H7 (cell line): ENCODE measurements around the gene TCF7L2. TPM values are rescaled to one million over a fixed set of nuclear protein-coding genes. Genes with fewer than 3 reads are reported as not detected.

ENCODE experiments used
- DNase-seq: peaks from one replicate; pipeline ENCODE4 v3.0.0; 2012
- H3K27me3 ChIP-seq: 2 replicates; pipeline ENCODE4 v1.6.0; 2011; ENCODE audit warnings: mild to moderate bottlenecking, low read length; ENCODE audit not compliant: control insufficient read depth, insufficient read depth
- H3K36me3 ChIP-seq: replicated peaks from 2 replicates; pipeline ENCODE4 v1.5.1; 2011; ENCODE audit warnings: low read length; ENCODE audit not compliant: control insufficient read depth, insufficient read depth
- H3K4me3 ChIP-seq: 2 replicates; pipeline ENCODE4 v1.5.1; 2011; ENCODE audit warnings: low read depth, mild to moderate bottlenecking, control low read depth, low read length, moderate library complexity; ENCODE audit not compliant: insufficient read depth
- total RNA-seq: library from RNA; depleted of rRNA; stranded (reverse); fragments of >200 nt; shearing (Covaris generic); gene quantifications from 2 replicates; pipeline ENCODE4 v1.2.3, GENCODE V29; 2014

The TCF7L2 gene
- total RNA-seq, 1 experiment from 2014 or later, result 10.1 TPM

DNA sequence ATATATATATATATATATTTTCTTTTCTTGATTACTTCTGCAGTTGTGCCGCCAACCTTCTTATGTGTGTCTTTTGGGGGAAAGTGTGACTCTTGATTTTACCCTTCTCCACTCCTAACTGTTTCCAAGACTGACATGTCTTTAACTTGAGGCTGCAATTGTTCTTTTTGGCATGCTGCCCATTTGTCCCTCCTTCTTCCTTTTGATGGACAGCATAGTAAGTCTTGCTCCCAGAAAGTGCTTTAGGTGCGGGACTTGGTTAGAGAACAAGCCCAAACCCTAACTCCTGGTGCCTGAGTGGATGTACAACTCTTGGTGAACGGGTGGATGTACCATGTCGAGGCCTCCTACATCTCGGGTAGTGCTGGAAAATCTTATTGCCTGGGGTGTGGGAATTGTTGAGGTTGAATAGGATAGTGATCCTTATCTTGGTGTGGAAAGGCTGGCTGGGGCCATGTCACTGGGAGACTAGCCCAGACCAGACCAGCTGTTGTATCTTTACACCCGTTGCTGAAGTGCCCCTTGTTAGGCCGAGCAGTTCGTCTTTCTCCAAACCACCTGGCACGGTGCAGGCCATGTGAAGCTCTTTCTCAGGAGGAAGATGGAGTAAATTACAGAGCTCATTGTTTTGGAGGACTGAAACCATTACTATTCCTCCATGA is 16.3 kb downstream of the TCF7L2 start:
- H3K4me3 ChIP-seq, result no peak overlapping the region
- H3K27me3 ChIP-seq, result no peaks in the 10 kb centered on the region
- peaks cover 26% of the 10 kb centered on the region for H3K36me3 ChIP-seq
- DNase-seq, result no peak

DNA sequence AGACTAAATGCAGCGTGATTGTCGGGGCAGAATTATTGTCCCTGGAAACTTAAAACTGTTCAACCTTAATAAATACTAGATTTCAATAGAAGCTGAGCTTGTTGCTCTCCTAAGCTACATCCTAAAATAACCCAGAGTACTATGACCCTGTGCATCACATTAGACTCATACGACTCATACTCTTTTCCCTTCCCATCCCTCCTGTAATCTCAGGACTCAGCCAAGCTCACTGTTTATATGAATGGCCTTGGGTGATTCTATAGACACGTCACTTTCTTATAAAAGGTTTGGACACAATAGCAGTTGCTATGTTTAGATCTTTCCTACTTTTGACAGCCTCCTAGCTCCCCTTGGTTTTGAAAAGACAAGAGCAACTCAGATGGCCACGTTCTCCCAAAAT is 17.2 kb downstream of the TCF7L2 start:
- no peak for DNase-seq
- peaks cover 26% of the 10 kb centered on the region for H3K36me3 ChIP-seq

DNA sequence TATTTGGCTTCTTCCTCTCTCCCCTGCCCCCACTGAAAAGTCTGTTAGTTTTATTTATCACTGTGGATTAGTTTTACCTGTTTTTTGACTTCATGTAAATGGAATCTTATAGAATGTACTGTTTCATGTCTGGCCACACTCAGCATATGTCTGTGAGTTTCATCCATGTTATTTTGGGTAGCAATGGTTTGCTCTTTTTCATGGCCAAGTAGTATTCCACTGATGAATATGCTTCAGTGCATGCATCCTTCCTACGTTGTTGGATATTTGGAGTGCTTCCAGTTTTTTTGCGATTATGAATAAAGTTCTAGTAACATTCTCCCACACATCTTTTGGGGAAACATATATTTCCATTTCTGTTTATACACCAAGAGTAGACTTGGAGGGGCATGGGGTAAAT is 19.1 kb downstream of the TCF7L2 start:
- H3K27me3 ChIP-seq, result no peaks in the 10 kb centered on the region
- no peak overlapping the region for H3K4me3 ChIP-seq
- no peak for DNase-seq
- H3K36me3 ChIP-seq, result peaks cover 29% of the 10 kb centered on the region

More for the DNA sequence above, 17.2 kb downstream of the TCF7L2 start:
- Histone ChIP-seq H3K4me3 (no peak overlapping the region), H3K27me3 (no peaks in the 10 kb centered on the region)

DNA sequence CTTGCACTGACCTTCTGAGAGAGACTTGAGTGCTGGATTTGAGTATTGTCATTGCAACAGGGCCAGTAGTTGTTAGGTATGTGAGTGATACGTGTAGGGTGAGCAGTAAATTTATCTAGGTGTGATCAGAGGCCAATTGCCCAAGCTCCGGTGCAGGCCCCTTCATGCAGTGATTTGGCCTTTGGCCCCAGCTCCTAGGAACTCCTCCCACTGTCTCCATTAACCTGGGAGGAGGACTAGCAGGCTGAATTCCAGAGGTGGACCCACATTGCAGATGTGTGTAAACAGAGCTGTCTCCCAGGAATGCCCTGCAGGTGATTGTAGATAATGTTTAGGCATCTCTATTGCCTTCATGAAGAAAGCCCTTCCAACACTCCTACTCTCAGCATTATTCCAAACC is 19.5 kb downstream of the TCF7L2 start:
- DNase-seq, result no peak
- Histone ChIP-seq H3K4me3 (no peak overlapping the region), H3K36me3 (peaks cover 29% of the 10 kb centered on the region), H3K27me3 (no peaks in the 10 kb centered on the region)

DNA sequence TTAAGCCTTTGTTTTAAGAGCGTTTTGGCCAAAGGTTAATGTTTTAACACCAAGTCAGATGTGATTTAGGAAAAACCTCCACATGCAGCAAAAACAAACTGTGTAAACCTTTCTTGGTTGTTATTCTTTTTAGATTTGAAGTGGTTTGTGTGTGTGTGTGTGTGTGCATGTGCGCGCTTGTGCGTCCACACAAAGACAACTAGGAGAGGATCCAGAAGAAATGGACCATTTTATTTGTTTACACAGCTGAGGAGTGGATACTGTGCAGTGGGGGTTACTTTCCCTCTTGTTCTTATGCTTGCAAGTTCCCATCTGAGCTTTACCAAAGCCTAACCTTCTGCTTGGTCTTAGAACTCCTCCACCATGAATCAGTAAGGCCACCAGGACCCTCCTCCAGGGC is 20.0 kb downstream of the TCF7L2 start:
- Histone ChIP-seq H3K36me3 (peaks cover 29% of the 10 kb centered on the region), H3K4me3 (no peak overlapping the region), H3K27me3 (no peaks in the 10 kb centered on the region)
- no peak for DNase-seq

DNA sequence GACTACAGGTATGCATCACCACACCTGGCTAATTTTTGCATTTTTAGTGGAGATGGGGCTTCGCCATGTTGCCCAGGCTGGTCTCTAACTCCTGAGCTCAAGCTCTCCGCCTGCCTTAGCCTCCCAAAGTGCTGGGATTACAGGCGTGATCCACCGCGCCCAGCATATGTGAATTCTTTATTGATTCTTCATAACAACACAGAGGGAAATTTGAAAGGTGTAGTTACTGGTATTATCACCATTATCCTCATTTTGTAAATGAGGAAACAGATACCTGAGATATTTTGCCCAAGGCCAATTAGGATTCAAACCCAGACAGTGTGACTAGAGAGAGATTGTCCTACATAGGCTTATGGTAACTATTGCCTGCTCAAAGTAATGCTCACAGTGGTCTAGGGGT is 22.6 kb downstream of the TCF7L2 start:
- Histone ChIP-seq H3K36me3 (peaks cover 22% of the 10 kb centered on the region), H3K4me3 (no peak overlapping the region), H3K27me3 (no peaks in the 10 kb centered on the region)
- no peak for DNase-seq

DNA sequence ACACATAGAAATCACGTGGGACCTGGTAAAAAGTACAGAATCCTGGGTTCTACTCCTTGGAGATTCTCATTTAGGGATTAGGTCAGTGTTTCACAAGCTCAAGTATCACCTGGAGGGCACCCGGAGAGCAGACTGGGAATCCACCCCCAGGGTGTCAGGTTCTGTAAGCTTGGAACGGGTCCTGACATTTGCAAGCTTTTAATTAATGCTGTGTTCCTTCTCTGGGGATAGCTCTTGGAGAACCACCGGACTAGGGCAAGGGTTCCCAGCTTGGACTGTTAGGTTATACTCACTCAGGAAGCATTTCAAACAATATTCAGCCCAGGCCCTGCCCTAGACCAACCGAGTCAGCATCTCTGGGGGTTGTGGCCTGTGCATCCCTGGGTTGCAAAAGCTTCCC is 23.0 kb downstream of the TCF7L2 start:
- H3K27me3 ChIP-seq, result no peaks in the 10 kb centered on the region
- DNase-seq, result no peak
- H3K36me3 ChIP-seq, result peaks cover 20% of the 10 kb centered on the region
- no peak overlapping the region for H3K4me3 ChIP-seq

DNA sequence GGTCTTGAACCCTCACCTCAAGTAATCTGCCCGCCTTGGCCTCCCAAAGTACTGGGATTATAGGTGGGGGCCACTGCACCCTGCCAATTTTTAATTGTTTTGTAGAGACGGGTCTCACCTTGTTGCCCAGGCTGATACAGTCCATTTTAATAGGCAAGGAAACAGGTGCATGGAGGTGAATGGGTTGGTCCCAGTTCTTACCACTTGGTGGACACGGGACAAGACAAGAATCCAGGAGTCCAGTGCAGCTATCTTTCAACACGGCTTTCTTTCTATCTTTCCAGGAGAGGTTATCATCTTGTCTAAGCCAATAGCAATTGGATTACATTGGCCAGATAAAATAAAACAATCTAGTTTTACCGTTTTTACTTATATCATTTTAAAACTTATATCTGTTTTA is 23.8 kb downstream of the TCF7L2 start:
- no peak for DNase-seq
- Histone ChIP-seq H3K36me3 (peaks cover 18% of the 10 kb centered on the region), H3K4me3 (no peak overlapping the region)

DNA sequence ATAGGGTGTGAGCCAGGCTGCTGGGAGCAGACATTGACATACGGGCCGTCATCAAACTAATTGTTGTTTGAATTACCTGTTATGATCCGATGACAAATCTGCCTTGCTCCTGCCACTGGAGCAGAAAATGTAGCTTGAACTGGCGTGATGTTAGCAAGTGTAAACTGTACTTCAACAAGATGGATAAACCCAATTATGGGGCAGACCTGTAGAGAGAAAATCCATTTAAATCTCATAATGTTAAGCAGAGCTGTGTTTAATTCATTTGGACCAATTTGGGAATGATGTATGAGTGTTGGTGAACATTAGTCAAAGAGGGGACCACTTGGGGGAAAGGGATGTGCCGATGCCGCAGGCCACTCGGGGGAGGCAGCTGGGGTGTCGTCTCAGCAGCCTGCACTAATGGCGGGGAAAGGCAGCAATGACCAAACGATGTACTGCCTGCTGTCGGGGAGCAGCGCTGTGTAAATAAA is 27.4 kb downstream of the TCF7L2 start:
- DNase-seq, result no peak
- peaks cover 10% of the 10 kb centered on the region for H3K36me3 ChIP-seq
- no peaks in the 10 kb centered on the region for H3K27me3 ChIP-seq
- H3K4me3 ChIP-seq, result no peak overlapping the region

More for the DNA sequence above, 23.8 kb downstream of the TCF7L2 start:
- H3K27me3 ChIP-seq, result no peaks in the 10 kb centered on the region

DNA sequence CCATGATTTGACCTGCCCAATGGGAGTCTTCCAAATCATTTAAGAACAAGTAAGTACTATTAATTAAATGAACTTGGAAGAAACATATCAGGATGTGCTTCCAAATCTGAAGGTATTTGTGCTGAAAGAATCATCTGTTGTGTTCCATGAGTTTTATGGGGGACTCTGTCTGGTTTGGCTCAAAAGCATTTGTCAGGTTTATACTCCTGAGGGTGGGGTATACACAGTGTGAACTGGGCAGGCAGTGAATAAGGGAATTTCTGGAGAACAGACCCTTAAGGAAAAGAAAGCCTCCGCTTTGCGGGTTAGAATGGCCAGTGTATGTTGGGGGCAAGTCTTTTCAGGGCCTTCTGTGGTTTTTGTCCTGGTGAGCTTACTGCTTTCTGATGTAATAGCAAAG is 29.9 kb downstream of the TCF7L2 start:
- Histone ChIP-seq H3K4me3 (no peak overlapping the region), H3K27me3 (no peaks in the 10 kb centered on the region), H3K36me3 (peaks cover 5% of the 10 kb centered on the region)
- no peak for DNase-seq

DNA sequence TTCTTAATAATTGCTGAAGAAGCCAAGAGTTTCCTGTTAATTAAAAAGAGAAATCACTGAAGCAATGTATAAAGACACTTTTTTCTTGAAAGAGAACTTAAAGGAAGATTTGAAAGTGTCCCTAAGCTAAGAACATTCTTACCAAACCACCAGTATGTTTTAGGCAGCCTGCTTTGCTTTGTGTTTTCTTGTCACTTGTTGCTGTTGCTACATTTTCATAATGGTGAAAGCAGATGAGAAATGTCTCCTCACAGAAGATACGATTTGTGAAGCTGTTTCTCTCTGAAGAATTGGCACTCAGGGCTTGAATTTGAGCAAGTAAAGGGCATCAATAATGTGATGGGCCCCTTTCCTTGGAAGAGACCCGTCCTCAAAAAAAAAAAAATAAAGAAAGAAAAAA is 30.9 kb downstream of the TCF7L2 start:
- H3K27me3 ChIP-seq, result no peaks in the 10 kb centered on the region
- no peak for DNase-seq
- no peak overlapping the region for H3K4me3 ChIP-seq
- peaks cover 5% of the 10 kb centered on the region for H3K36me3 ChIP-seq

DNA sequence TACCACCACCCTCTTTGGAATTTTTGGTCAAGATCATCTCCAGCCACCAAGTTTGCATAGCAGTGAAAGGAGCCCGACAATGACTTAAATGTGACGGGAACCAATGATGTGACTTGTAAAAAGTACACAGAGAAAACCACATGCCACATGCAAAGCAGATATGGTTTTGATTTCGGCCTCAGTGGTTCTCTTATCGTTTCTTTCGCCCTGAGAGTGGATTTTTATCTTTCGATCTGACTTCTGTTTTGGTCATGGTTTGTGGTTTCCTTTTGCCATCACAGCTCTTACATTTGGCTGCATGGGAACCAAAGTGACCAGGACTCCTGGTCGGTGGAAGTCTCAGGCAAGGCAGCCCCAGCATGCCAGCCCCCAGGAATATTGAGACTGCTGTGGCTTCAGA is 31.5 kb downstream of the TCF7L2 start:
- Histone ChIP-seq H3K27me3 (no peaks in the 10 kb centered on the region), H3K4me3 (no peak overlapping the region), H3K36me3 (peaks cover 5% of the 10 kb centered on the region)
- DNase-seq, result no peak

DNA sequence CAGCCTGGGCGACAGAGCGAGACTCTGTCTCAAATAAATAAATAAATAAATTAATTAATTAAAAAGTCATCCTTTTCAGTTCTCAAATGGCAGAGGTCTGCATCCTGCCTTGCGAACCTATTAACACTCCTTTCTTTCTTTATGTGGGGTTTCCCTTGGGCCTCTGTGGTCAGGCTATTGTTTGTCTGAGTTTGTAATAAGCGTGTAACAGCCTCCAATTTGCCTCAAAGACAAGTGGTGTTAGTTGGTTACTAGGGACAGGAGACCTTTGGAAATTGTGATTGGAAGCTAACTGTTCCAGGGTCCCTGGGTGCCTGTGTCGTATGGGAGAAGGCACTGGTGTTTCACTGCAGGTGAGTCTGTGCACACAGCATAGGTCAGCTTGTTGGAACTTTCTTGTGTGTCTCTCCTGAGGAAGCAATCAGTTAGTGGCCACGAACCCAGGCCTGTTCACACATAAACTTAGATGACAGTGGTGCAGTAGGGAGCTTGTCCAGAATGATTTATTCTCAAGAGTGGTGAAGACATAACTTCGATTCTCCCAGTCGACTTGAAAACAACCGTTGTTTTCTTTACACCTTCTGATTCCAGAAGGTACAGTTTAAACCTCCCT is 33.5 kb downstream of the TCF7L2 start:
- Histone ChIP-seq H3K27me3 (no peaks in the 10 kb centered on the region), H3K36me3 (peaks cover 9% of the 10 kb centered on the region), H3K4me3 (no peak overlapping the region)
- no peak for DNase-seq

DNA sequence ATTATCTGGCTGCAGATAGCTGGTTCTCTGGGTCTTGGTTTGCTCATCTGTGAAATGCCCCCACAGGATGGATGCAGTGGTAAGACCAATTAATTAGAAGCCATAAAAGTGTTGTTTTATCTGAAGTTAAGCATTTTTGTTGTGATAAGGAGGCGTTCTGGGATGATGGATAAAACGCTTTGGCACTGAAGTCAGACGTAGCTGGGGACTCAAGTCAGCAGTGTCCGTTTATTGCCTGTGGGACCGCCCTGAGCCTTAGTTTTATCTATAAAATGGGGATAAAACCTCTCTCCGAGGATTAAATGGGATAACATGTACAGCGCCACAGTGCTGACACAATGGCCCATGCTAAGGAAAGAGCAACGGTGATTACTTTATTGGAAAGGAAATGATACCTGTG is 34.7 kb downstream of the TCF7L2 start:
- Histone ChIP-seq H3K4me3 (no peak overlapping the region), H3K27me3 (no peaks in the 10 kb centered on the region), H3K36me3 (peaks cover 8% of the 10 kb centered on the region)
- DNase-seq, result no peak

DNA sequence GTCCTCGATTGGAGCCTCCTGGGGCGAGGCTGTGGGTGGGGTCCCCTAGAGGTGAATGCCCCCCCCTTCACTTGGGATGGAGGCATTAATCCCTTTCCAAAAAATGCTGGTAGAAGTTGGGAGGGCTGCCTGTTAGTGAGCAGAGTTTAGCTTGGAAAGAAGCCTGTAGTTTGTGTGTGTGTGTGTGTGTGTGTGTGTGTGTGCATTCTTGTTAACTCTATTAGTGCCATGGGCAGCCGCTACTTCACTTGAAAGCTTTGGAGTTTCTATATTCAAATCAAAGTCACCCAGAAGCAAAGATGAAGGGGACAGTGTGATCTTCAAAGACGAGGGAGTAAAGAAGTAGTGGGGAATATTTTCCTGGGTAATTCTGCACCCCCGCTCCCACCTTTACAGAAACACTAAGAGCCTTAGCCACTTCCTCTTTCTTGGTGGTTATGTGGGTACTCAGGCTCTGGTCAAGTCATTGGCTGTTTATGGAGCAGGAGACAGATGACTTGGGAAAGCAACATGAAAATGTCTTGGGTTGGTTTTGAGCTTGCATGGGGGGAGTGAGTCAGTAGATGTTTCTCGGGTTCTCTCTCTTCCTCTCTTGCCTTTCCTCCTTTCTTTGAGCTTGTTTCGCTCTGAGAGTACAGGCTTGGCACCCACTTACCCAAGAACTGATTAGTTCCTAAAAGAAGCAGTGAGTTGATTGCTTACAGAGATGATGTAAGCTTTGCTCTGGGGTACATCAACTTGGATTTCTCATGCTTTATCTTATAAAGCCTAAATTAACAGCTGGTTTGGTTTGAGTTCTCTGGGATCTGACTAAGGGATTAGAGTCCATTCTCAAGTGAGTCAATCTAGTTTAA is 35.9 kb downstream of the TCF7L2 start:
- H3K36me3 ChIP-seq, result peaks cover 8% of the 10 kb centered on the region
- no peak overlapping the region for H3K4me3 ChIP-seq
- DNase-seq, result no peak

More for the DNA sequence above, 35.9 kb downstream of the TCF7L2 start:
- H3K27me3 ChIP-seq, result no peaks in the 10 kb centered on the region
